H1 (cell line): Measurements from ENCODE around the gene ACSL4. TPM values are rescaled to one million over a fixed set of nuclear protein-coding genes. Genes with fewer than 3 reads are reported as not detected.

Experiments used
- EGR1 ChIP-seq: IDR thresholded peaks from 2 replicates; pipeline ENCODE4 v1.6.1; 2011; ENCODE audit warnings: low read depth, low read length, borderline replicate concordance
- GTF2F1 ChIP-seq: IDR thresholded peaks from 2 replicates; pipeline ENCODE4 v1.6.1; 2012; ENCODE audit warnings: low read depth, low read length, improper control_type of control experiment, borderline replicate concordance
- NANOG ChIP-seq: IDR thresholded peaks from 2 replicates; pipeline ENCODE4 v1.6.1; 2011; ENCODE audit warnings: low read length, low read depth, mild to moderate bottlenecking, inconsistent platforms; ENCODE audit not compliant: insufficient read depth, poor library complexity, severe bottlenecking
- SIN3A ChIP-seq, 2 experiments: IDR thresholded peaks in 1 of 2; conservative IDR thresholded peaks in 1 of 2; 2 replicates each; pipeline ENCODE4 v1.6.1; 2011 to 2012; ENCODE audit warnings: low read length in 2 of 2, improper control_type of control experiment in 1 of 2, low read depth in 1 of 2, mild to moderate bottlenecking in 1 of 2
- polyA plus RNA-seq, 7 experiments: library from polyadenylated mRNA; depleted of rRNA in 3 of 7; stranded (reverse) in 5 of 7; unstranded in 2 of 7; fragments of >200 nt in 5 of 7; fragments of 200-250 nt in 2 of 7; gene quantifications; 1 replicate in 5 of 7; 2 replicates in 1 of 7; 4 replicates in 1 of 7; pipeline versions ENCODE4 v1.2.1 to v1.2.3, GENCODE V29; 2011 to 2013; ENCODE audit warnings: missing spikeins in 2 of 7, mixed read lengths in 2 of 7
- total RNA-seq: library from RNA; stranded (reverse); fragmentation: NEBNext Ultra II Directional; extraction: Animal tissue kit (Norgen Biotek cat#: 25700); gene quantifications from 2 replicates; pipeline ENCODE4 v1.2.1, GENCODE V29; 2021
- TF ChIP-seq, protein P1 (sequence below): IDR thresholded peaks from 2 replicates; pipeline ENCODE4 v1.6.1; 2011; ENCODE audit warnings: low read length, improper control_type of control experiment

ACSL4 gene
- total and polyA plus RNA-seq, 2 of the 8 experiments (the other 6 are each of a cell fraction or from before 2014, with no cell fraction given), result 11.3 to 47.0 TPM

DNA sequence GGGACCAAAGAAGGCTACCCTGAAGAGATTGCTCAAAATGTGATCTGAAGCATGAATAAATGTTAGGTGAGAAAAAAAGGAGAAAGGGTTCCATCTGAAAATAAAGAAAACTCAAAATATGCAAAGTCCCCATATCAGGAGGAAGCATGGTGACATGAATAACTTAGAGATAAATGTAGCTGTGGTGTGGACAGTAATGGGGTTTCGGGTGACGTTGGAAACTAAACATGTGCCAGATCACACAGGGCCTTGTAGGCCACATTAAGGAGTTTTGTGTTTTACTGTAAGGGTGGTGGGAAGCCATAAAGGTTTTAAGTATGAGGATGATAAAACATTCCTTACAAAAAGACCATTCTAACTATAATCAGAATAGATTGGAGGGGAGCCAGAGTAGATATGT is 40.3 kb upstream of the ACSL4 start (continued):
- no peak for TF ChIP-seq GTF2F1
- TF ChIP-seq, protein P1, sequence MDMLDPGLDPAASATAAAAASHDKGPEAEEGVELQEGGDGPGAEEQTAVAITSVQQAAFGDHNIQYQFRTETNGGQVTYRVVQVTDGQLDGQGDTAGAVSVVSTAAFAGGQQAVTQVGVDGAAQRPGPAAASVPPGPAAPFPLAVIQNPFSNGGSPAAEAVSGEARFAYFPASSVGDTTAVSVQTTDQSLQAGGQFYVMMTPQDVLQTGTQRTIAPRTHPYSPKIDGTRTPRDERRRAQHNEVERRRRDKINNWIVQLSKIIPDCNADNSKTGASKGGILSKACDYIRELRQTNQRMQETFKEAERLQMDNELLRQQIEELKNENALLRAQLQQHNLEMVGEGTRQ, result no peak
- TF ChIP-seq NANOG, result no peak
- no peak for TF ChIP-seq EGR1
- TF ChIP-seq SIN3A (conservative IDR thresholded peaks at IDR 0.05 in 1 of 2, IDR thresholded peaks at IDR 0.05 in 1 of 2; ENCODE audit: low read depth in 1 of 2, low read length in 2 of 2), result no peak
